ENCODE measurements around the gene TRPC3.

DNA sequence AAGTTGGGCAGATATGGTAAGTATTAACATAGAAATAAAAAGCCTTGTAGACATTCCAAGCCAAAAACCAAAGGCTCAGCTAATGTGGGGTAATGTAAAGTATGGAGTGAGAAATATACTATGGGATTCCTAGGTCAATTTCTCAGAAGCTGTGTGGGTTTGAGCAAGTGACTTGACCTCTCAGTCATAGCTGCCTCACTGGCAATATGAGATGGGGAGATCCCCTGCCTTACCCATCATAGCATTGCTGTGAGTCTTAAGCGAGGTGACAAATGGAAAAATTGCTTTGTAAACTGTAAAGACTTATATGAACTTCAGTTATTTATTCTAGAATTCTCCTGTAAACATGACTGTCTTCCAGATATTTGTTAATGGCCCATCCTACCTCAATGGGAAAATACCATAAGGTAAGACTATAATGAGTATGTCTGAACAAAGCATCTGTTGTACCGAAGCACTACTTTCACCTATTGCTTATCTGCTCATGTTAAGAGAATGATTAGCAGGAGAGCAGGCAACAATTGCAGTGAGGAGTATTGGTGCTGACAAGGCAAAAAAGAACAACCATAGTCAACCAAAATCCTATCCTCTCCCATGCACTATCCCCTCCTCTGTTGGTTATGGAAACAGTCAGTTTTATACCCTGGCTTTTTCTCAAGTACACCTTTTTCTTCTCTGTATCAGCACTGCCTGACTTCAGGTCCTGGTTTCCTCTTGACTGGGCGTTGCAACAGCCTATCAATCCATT is 44.1 kb upstream of the TRPC3 start:
- TF ChIP-seq, protein P1, sequence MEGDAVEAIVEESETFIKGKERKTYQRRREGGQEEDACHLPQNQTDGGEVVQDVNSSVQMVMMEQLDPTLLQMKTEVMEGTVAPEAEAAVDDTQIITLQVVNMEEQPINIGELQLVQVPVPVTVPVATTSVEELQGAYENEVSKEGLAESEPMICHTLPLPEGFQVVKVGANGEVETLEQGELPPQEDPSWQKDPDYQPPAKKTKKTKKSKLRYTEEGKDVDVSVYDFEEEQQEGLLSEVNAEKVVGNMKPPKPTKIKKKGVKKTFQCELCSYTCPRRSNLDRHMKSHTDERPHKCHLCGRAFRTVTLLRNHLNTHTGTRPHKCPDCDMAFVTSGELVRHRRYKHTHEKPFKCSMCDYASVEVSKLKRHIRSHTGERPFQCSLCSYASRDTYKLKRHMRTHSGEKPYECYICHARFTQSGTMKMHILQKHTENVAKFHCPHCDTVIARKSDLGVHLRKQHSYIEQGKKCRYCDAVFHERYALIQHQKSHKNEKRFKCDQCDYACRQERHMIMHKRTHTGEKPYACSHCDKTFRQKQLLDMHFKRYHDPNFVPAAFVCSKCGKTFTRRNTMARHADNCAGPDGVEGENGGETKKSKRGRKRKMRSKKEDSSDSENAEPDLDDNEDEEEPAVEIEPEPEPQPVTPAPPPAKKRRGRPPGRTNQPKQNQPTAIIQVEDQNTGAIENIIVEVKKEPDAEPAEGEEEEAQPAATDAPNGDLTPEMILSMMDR (IDR thresholded peaks at IDR 0.05) = no peak
- TF ChIP-seq POLR2A (IDR thresholded peaks at IDR 0.05) = no peak

Measured in ovary (tissue), 3 donors.